Hepatocyte (in vitro differentiated cells): ENCODE data around the gene BCAP31.

Experiments used
- CTCF ChIP-seq: fragments of 200-600 bp; sonication (generic); IDR thresholded peaks from 2 replicates; pipeline ENCODE4 v1.5.1; 2016; ENCODE audit warnings: antibody characterized with exemption, mild to moderate bottlenecking; ENCODE audit not compliant: poor library complexity
- EZH2phosphoT487 ChIP-seq: fragments of 200-600 bp; sonication (generic); IDR thresholded peaks from one replicate; pipeline ENCODE4 v1.6.1; 2018; ENCODE audit warnings: antibody characterized with exemption, mild to moderate bottlenecking, low read depth, moderate library complexity; ENCODE audit not compliant: unreplicated experiment, severe bottlenecking

GRCh38 chrX:153653556-153653955, 70.6 kb downstream of the BCAP31 start:
- TF ChIP-seq CTCF = no peak
- TF ChIP-seq EZH2phosphoT487 = no peak
